ENCODE results near the gene RUVBL2.
"Not testable (repeated sequence)": the region's sequence is repeated elsewhere in the genome, so short reads cannot be mapped to it uniquely, and the experiment has no call there.

The RUVBL2 gene

DNA sequence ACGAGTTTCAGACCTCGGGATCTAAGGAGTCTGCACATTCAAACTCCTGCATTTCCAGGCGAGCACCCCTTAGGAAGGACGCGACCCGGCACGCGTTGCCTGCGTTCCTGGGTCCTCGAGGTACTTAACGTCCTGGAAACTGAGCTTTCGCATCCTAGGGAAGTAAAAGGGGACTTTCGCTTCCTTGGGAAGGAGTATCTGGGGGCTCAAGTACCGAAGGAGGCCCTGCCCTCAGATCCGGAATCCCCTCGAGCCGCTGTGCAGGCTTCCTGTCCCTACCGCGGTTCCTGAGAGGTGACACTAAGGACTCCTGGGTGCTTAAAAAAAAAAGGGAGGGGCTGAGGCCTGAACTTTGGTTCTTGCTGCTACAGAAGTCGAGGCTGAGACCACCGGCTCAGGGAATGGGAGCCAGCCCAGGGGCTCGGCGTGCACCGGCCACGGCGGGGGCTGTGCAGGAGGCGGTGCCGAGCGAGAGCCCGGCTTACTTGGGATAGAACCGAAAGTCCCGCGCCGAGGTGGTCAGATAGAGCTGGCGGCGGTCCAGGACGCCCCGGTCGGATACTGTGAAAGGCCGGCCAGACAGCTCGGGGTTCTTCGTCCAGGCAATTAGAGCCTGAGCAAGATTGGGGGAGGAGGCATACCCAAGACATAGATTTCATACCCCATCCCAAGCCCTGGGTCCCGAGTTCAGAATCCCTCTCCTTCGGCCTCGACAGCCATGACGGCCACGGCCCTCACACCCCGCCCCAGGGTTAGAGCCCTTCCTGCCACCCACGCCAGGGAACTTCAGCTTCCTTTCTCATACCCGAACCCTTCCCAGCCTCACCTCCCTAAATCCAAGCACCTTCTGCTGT lies 24.9 kb downstream of the RUVBL2 start:
- DNase-seq, result not testable (repeated sequence)

DNA sequence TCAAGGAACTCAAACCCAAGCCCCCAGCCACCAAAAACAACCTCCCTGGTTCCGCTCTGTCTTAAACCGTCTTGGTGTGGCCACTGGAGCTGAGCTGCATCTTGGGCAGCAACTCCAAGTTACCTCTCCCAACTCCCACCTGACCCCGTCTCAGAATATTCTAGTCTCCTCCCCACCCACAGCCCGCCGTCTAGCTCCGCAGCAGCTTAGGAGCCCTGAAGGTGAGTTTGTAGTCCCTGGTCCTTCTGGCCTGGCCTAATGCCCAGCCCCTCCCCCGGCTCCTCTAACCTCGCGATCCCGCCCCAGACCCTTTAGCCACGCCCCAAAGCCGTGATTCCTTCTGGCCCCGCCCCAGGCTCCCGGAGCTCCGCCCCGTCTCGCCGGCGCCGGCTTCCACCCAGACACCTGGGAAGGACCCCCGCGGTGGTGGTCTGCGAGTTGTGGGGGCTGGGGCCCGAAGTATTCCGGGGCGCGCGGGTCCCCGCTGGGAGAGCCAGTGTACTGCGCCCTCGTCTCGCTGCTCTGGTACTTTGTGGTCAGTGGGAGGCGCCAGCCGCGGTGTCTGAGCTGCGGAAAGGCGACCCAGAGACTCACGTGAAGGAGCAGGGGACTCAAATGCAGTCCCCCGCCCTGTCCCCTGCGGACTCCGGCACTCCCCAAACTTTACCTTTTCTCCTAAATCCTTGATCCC lies 25.7 kb downstream of the RUVBL2 start:
- DNase-seq, result peak; percentile 47 to 68

DNA sequence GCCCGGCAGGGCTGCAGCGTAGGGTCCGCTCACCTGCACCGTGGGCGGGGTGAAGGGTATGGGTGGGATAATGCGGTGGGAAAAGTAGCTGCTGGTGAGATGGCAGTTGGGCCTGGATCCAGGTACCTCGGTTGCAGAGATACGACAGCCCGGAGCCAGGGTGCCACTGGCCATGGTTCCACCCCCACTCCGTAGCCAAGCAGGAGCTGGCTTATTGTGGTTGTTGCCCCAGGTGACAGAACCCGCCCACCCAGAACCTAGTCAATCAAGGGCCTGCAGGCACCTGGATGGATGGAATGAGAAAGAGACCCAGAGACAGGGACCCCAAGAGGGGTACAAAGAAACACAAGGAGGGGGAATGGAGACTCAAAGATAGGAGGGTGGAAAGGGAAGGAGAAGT lies 26.7 kb downstream of the RUVBL2 start:
- no peak for DNase-seq

DNA sequence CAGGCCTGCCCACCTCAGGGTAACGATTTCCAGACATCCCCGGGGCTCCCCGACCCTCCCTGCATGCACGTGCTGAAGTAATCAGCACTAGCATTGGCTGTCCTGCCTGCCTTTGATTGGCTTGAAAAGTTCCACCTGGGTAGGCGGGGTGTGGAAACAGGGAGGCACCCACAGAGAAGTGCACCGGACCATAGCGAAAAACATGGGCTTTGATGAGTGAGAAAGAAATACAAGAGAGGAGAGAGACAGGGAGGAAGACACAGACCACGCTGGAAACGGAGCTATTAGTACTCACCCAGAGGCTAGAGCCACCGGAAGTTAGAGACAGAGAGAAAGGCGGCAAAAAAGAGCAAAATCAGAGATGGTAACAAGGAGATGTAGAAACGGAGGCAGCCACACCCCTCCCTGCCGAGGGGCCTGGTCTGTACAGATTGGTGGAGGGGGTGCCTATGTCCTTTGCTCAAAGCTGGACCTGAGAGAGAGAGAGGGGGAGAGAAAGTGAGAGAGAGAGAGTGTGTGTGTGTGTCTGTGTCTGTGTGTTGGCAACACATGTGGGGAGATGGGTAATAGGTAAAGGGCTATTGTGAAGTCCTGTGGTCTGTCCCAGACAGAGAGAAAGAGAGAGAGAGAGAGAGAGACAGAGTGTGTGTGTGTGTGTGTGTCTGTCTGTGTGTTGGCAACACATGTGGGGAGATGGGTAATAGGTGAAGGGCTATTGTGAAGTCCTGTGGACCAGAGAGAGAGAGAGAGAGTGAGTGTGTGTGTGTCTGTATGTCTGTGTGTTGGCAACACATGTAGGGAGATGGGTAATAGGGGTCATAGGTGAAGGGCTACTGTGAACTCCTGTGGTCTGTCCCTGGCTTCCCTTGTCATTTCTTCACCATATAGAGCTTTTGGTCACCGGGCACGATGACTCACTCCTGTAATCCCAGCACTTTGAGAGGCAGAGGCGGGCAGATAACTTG lies 27.5 kb downstream of the RUVBL2 start:
- DNase-seq, result no peak

DNA sequence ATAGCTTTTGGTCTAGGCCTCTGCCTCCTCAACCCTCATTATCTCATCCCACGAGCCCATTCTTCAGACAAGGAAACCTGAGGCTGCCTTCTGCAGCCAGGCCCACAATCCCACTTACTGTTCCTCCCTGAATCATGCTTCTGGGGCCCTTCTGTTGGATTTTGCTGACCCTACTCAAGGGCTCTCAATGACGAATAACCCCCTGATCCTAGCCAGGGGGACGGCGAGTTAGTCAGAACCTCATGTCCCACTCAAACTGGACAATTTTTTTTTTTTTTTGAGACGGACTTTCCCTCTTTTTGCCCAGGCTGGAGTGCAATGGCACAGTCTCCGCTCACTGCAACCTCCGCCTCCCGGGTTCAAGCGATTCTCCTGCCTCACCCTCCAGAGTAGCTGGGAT lies 28.4 kb downstream of the RUVBL2 start:
- no peak for DNase-seq

DNA sequence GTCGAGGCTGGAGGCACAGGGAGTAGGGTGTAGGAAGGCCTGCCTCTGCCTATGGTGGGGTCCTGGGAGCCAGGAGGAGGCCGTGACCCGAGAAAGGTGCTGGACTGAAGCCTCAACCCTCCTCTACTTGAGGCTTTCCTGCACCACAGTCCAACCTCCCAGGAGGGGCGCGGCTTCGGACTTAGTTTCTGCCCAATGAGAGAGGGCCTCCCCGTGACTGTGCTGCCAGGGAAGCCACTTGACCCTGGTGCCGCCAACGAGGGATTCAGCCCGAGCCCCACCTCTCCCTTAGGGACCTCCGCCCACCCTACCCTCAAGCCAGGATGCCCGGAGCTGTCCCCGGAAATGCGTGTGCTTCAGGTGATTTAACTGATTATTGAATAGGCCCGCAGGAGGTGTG lies 30.5 kb downstream of the RUVBL2 start, which contains the start of gene CGB3:
Gene CGB3 (minus strand): TSS at position 101 of the 400 bp plus-strand sequence. CDS start 362 bp downstream, outside the sequence.
- DNase-seq, result not testable (repeated sequence)

DNA sequence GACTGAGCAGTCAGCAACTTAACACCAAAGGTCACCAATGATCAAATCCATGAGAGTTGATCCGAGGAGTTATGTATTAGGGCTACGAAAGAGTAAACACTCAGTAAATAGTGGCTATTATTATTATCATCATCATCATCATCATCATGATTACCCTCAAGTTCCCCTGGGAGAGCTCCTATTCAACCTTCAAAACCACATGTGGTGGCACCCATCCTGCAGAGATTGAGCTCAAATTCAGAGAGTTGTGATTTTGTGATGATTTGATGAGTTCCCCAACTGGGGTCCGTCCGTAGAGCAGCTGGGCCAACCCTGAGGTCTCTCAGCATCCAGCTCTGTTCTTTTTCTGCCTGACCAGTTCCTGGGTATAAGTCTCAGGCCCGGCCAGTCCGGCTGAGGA lies 31.4 kb downstream of the RUVBL2 start:
- not testable (repeated sequence) for DNase-seq

DNA sequence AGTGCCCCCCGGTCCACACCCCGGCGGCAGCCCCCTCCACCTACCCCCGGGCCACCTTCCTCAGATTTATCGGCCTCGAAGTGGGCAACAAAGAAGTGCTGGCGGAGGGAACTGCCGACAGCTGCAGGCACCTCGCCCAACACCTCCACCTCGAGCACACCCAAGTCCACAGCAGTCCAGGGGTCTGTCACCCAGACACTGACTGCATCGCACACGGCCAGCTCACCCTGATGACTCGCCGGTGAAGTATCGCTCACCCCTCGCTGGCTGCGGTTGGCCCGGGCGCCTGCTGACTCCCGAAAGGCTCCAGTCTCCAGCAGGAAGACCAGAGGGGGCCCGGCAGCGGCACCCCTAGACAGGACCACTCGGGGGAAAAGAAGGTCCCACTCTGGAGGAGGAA lies 31.9 kb downstream of the RUVBL2 start:
- not testable (repeated sequence) for DNase-seq

DNA sequence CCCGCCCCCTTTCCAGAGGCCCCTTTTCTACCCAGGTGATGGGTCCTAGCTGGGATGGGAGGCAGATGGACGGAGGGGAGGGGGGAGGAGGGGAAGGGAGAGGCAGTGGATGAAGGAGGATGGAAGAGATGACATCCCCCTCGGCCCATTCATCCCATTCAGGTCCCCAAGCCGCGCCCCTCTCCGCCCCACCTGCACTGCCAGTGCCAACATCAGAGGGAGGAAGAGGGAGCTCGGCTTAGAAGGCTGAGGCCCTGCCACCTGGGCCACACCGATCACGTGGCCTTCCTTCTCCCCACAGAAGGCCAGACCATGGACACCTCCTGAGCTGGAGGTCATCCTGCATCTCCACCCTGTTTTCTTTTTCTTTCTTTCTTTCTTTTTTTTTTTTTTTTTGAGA lies 35.0 kb downstream of the RUVBL2 start:
- not testable (repeated sequence) for DNase-seq

DNA sequence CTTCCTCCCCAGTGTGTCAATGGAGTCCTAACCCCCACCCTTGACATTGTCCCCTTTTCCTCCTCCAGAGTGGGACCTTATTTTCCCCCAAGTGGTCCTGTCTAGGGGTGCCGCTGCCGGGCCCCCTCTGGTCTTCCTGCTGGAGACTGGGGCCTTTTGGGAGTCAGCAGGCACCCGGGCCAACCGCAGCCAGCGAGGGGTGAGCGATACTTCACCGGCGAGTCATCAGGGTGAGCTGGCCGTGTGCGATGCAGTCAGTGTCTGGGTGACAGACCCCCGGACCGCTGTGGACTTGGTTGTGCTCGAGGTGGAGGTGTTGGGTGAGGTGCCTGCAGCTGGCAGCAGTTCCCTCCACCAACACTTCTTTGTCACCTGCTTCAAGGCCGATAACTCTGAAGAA lies 36.1 kb downstream of the RUVBL2 start:
- not testable (repeated sequence) for DNase-seq

DNA sequence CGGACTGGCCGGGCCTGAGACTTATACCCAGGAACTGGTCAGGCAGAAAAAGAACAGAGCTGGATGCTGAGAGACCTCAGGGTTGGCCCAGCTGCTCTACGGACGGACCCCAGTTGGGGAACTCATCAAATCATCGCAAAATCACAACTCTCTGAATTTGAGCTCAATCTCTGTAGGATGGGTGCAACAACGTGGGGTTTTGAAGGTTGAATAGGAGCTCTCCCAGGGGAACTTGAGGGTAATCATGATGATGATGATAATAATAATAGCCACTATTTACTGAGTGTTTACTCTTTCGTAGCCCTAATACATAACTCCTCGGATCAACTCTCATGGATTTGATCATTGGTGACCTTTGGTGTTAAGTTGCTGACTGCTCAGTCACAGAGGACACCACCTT lies 36.6 kb downstream of the RUVBL2 start:
- DNase-seq, result not testable (repeated sequence)

DNA sequence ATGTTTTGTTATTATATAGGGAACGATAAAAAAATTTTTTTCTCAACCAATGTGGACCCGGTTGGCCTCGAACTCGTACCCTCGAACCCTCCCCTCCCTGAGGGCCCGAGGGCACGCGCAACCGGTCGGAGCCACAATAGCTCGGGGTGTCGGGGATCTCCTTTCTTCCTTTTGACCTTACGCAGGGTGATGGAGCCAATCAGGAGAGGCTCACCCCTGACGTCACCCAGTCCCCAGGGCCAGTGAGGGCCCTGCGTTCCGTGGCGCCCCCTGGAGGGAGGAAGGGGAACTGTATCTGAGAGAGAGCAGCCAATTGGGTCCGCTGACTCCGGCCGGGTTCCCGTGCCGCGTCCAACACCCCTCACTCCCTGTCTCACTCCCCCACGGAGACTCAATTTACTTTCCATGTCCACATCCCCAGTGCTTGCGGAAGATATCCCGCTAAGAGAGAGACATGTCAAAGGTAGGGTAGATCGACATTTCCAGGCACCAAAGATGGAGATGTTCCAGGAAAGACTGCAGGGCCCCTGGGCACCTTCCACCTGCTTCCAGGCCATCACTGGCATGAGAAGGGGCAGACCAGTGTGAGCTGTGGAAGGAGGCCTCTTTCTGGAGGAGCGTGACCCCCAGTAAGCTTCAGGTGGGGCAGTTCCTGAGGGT lies 38.1 kb downstream of the RUVBL2 start, which contains the start of gene CGB2:
Gene CGB2 (plus strand): TSS at position 249 of the 660 bp plus-strand sequence. CDS start 206 bp downstream, at position 455.
- DNase-seq, result peak; percentile 93 to 94

DNA sequence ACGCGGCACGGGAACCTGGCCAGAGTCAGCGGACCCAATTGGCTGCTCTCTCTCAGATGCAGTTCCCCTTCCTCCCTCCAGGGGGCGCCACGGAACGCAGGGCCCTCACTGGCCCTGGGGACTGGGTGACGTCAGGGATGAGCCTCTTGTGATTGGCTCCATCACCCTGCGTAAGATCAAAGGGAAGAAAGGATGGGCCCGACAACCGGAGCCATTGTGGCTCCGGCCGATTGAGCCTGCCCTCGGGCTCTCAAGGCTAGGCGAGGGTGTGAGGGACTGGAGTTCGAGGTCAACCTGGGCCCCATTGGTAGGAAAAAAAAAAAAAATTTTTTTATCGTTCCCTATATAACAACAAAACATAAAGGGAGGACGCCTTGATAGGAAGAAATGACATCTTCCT lies 43.1 kb downstream of the RUVBL2 start, which contains the start of gene CGB1:
Gene CGB1 (minus strand): TSS at position 81 of the 400 bp plus-strand sequence. CDS start 184 bp downstream, outside the sequence.
- peak; percentile 96 to 98 for DNase-seq

DNA sequence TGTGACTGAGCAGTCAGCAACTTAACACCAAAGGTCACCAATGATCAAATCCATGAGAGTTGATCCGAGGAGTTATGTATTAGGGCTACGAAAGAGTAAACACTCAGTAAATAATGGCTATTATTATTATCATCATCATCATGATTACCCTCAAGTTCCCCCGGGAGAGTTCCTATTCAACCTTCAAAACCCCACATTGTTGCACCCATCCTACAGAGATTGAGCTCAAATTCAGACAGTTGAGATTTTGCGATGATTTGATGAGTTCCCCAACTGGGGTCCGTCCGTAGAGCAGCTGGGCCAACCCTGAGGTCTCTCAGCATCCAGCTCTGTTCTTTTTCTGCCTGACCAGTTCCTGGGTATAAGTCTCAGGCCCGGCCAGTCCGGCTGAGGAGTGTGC lies 44.4 kb downstream of the RUVBL2 start:
- not testable (repeated sequence) for DNase-seq

DNA sequence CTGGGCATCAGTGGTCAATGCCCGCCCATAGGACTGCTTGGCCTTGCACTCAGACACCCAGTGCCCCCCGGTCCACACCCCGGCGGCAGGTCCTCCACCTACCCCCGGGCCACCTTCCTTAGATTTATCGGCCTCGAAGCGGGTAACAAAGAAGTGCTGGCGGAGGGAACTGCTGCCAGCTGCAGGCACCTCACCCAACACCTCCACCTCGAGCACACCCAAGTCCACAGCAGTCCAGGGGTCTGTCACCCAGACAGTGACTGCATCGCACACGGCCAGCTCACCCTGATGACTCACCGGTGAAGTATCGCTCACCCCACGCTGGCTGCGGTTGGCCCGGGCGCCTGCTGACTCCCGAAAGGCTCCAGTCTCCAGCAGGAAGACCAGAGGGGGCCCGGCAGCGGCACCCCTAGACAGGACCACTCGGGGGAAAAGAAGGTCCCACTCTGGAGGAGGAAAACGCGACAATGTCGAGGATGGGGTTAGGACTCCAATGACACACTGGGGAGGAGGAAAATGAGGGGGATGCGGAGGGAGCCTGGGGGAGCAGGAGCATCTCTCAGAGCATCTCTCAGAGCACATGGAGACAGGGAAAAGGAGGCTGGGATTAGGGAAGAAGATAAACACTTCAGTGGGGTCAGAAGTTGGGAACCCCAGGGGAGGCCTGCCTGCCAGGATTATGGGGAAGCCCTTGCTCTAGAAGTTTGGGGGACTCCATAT lies 45.0 kb downstream of the RUVBL2 start:
- not testable (repeated sequence) for DNase-seq

DNA sequence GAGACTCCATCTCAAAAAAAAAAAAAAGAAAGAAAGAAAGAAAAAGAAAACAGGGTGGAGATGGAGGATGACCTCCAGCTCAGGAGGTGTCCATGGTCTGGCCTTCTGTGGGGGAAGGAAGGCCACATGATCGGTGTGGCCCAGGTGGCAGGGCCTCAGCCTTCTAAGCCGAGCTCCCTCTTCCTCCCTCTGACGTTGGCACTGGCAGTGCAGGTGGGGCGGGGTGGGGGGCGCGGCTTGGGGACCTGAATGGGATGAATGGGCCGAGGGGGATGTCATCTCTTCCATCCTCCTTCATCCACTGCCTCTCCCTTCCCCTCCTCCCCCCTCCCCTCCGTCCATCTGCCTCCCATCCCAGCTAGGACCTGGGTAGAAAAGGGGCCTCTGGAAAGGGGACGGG lies 46.0 kb downstream of the RUVBL2 start:
- DNase-seq, result not testable (repeated sequence)

DNA sequence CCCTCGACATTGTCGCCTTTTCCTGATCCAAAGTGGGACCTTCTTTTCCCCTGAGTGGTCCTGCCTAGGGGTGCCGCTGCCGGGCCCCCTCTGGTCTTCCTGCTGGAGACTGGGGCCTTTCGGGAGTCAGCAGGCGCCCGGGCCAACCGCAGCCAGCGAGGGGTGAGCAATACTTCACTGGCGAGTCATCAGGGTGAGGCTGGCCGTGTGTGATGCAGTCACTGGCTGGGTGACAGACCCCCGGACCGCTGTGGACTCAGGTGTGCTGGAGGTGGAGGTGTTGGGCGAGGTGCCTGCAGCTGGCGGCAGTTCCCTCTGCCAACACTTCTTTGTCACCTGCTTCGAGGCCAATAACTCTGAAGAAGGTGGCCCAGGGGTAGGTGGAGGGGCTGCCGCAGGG lies 48.5 kb downstream of the RUVBL2 start:
- DNase-seq, result no peak

DNA sequence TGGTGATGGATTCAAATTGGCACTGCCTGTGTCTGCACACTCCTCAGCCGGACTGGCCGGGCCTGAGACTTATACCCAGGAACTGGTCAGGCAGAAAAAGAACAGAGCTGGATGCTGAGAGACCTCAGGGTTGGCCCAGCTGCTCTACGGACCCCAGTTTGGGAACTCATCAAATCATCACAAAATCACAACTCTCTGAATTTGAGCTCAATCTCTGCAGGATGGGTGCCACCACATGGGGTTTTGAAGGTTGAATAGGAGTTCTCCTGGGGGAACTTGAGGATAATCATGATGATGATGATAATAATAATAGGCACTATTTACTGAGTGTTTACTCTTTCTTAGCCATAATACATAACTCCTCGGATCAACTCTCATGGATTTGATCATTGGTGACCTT lies 49.0 kb downstream of the RUVBL2 start:
- DNase-seq, result not testable (repeated sequence)

DNA sequence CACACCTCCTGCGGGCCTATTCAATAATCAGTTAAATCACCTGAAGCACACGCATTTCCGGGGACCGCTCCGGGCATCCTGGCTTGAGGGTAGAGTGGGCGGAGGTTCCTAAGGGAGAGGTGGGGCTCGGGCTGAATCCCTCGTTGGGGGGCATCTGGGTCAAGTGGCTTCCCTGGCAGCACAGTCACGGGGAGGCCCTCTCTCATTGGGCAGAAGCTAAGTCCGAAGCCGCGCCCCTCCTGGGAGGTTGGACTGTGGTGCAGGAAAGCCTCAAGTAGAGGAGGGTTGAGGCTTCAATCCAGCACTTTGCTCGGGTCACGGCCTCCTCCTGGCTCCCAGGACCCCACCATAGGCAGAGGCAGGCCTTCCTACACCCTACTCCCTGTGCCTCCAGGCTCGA lies 49.9 kb downstream of the RUVBL2 start, which contains the start of gene CGB5:
Gene CGB5 (plus strand): TSS at position 301 of the 400 bp plus-strand sequence. CDS start 362 bp downstream, outside the sequence.
- not testable (repeated sequence) for DNase-seq

DNA sequence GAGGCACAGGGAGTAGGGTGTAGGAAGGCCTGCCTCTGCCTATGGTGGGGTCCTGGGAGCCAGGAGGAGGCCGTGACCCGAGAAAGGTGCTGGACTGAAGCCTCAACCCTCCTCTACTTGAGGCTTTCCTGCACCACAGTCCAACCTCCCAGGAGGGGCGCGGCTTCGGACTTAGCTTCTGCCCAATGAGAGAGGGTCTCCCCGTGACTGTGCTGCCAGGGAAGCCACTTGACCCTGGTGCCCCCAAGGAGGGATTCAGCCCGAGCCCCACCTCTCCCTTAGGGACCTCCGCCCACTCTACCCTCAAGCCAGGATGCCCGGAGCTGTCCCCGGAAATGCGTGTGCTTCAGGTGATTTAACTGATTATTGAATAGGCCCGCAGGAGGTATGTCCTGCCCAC lies 55.3 kb downstream of the RUVBL2 start, which contains the start of gene CGB8:
Gene CGB8 (minus strand): TSS at position 101 of the 400 bp plus-strand sequence. CDS start 372 bp downstream, outside the sequence.
- not testable (repeated sequence) for DNase-seq

DNA sequence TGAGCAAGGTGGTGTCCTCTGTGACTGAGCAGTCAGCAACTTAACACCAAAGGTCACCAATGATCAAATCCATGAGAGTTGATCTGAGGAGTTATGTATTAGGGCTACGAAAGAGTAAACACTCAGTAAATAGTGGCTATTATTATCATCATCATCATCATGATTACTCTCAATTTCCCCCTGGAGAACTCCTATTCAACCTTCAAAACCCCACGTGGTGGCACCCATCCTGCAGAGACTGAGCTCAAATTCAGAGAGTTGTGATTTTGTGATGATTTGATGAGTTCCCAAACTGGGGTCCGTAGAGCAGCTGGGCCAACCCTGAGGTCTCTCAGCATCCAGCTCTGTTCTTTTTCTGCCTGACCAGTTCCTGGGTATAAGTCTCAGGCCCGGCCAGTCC lies 56.1 kb downstream of the RUVBL2 start:
- not testable (repeated sequence) for DNase-seq

Measured in NCI-H1930 (cell line).